Measurements from ENCODE around the gene LPAR3. TPM values are rescaled to one million over a fixed set of nuclear protein-coding genes. Genes with fewer than 3 reads are reported as not detected.

The LPAR3 gene
- total RNA-seq, 1 donor from 2014 or later, result 16.2 TPM

DNA sequence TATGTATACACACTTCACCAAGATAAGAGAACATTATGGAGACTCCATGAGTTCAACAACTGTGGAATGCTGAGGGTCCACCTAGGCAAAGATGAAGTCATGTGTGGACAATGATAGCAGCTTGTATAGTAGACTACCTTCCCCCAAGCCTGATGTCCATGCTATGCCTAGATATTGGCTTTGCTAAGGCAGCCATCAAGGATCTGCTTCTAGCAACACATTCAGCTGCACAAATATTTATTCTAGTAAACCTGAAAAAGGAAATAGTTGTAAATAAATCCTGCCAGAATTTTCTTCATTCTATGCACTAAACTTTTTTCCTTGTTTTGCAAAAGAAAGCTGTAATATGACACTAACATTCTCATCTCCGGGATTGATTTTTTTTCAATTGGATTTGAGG is 7.0 kb upstream of the LPAR3 start:
- intact Hi-C loops (cut with micrococcal nuclease), result no loop called here
- H3K27me3 ChIP-seq (ENCODE audit: low read depth), result peaks cover 17% of the 10 kb centered on the region
- H3K9me3 ChIP-seq (replicated peaks), result peaks cover 8% of the 10 kb centered on the region
- TF ChIP-seq, protein P1, sequence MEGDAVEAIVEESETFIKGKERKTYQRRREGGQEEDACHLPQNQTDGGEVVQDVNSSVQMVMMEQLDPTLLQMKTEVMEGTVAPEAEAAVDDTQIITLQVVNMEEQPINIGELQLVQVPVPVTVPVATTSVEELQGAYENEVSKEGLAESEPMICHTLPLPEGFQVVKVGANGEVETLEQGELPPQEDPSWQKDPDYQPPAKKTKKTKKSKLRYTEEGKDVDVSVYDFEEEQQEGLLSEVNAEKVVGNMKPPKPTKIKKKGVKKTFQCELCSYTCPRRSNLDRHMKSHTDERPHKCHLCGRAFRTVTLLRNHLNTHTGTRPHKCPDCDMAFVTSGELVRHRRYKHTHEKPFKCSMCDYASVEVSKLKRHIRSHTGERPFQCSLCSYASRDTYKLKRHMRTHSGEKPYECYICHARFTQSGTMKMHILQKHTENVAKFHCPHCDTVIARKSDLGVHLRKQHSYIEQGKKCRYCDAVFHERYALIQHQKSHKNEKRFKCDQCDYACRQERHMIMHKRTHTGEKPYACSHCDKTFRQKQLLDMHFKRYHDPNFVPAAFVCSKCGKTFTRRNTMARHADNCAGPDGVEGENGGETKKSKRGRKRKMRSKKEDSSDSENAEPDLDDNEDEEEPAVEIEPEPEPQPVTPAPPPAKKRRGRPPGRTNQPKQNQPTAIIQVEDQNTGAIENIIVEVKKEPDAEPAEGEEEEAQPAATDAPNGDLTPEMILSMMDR (IDR thresholded peaks at IDR 0.05; ENCODE audit: borderline replicate concordance), result no peak
- H3K27ac ChIP-seq (replicated peaks), result no peak overlapping the region
- no peaks in the 10 kb centered on the region for H3K4me1 ChIP-seq
- H3K4me3 ChIP-seq, result no peak overlapping the region
- DNase-seq, result no peak
- no peaks in the 10 kb centered on the region for H3K36me3 ChIP-seq

DNA sequence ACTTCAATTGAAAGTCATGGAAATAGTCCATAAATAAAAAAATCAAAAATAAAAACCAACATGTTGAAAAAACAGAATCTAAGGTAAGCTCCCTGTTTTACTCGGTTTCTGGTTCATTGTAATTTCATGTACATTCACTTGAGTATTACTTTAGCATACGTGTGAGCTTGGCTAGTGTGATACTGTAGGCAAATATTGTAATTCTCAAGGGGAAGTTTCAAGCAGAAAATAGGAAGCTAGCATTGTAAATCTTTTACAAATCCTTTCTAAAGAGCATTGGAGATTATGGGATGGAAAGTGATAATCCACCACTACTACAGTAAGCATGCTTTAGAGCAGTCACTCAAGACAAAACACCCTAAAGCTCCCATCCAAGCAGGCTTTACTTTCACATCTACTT is 3.3 kb upstream of the LPAR3 start:
- intact Hi-C loops (cut with micrococcal nuclease), result no loop called here
- H3K27me3 ChIP-seq (ENCODE audit: low read depth), result peaks cover 49% of the 10 kb centered on the region
- TF ChIP-seq, protein P1 (IDR thresholded peaks at IDR 0.05; ENCODE audit: borderline replicate concordance), result no peak
- H3K9me3 ChIP-seq (replicated peaks), result no peaks in the 10 kb centered on the region
- no peaks in the 10 kb centered on the region for H3K36me3 ChIP-seq
- no peak overlapping the region for H3K27ac ChIP-seq (replicated peaks)
- no peak for DNase-seq
- peaks cover 11% of the 10 kb centered on the region for H3K4me1 ChIP-seq
- no peak overlapping the region for H3K4me3 ChIP-seq

DNA sequence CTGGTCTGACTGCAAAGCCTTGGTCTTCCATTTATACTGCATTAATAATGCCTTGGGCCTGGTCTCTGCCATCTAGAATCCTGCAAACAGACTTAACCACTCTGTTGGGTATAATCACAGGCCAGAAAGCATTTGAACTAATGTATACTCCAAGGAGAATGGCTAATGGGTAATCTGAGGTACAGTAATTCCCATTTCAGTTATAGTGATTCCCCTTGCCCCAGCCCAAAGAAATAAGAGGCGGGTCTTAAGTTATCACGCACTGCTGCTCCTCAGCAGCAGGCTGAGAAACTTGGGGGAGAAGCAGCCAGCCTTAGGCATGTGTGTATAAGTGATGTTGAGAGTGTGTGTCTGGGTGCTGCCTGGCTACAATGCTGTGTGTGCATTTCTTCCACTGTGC is 2.4 kb downstream of the LPAR3 start:
- H3K9me3 ChIP-seq (replicated peaks), result no peaks in the 10 kb centered on the region
- peaks cover 38% of the 10 kb centered on the region for H3K27me3 ChIP-seq (ENCODE audit: low read depth)
- intact Hi-C loops (cut with micrococcal nuclease), result no loop called here
- peaks cover 11% of the 10 kb centered on the region for H3K4me1 ChIP-seq
- H3K36me3 ChIP-seq, result no peaks in the 10 kb centered on the region
- TF ChIP-seq, protein P1 (IDR thresholded peaks at IDR 0.05; ENCODE audit: borderline replicate concordance), result no peak
- H3K4me3 ChIP-seq, result no peak overlapping the region
- H3K27ac ChIP-seq (replicated peaks), result no peak overlapping the region
- DNase-seq, result no peak

DNA sequence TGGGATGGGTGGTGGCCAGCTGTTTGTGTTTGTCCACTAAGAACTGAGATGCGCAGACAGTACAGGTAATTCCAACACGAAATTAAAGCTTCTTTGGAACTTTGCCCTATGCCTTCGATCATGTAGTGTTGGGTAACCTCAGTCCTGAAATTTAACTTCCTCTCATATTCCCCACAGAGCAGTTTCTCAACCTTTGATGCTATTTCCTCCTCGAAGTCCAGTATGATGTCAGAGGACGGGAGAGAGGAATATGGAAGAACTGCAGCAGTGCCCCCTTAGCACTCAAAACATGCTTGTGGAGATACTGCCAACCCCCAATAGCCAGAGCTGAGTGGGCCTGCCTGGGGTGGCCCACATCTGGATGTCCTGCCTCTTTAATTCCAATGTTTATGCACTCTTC is 3.6 kb downstream of the LPAR3 start:
- Histone ChIP-seq H3K4me1 (peaks cover 21% of the 10 kb centered on the region), H3K9me3 (replicated peaks) (no peaks in the 10 kb centered on the region), H3K27me3 (ENCODE audit: low read depth) (peaks cover 27% of the 10 kb centered on the region), H3K27ac (replicated peaks) (no peak overlapping the region), H3K4me3 (no peak overlapping the region), H3K36me3 (no peaks in the 10 kb centered on the region)
- TF ChIP-seq, protein P1 (IDR thresholded peaks at IDR 0.05; ENCODE audit: borderline replicate concordance), result no peak
- intact Hi-C loops (cut with micrococcal nuclease), result no loop called here
- DNase-seq, result no peak

DNA sequence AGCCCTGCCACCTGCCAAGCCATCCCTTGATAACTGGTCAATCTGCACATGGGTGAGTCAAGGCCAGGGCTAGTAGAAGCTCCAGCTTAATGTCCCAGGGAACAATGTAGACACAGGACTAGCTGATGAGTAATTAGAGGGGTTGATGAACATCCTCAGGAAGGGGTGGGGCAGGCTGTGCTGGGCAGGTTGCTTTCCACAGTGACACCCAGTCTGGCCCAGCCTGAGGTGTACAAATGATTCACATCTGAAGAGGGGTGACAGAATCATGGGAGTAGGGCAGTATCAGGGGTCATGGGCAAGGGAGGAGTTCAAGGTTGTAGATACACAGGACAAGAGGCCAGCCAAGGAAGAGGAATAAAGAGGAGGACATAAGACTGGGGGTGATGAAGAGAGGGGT is 4.3 kb downstream of the LPAR3 start:
- peaks cover 26% of the 10 kb centered on the region for H3K4me1 ChIP-seq
- no peaks in the 10 kb centered on the region for H3K36me3 ChIP-seq
- DNase-seq, result no peak
- intact Hi-C loops (cut with micrococcal nuclease), result no loop called here
- no peak overlapping the region for H3K27ac ChIP-seq (replicated peaks)
- H3K27me3 ChIP-seq (ENCODE audit: low read depth), result peaks cover 21% of the 10 kb centered on the region
- no peak overlapping the region for H3K4me3 ChIP-seq
- H3K9me3 ChIP-seq (replicated peaks), result no peaks in the 10 kb centered on the region
- TF ChIP-seq, protein P1 (IDR thresholded peaks at IDR 0.05; ENCODE audit: borderline replicate concordance), result no peak

All from left ventricle myocardium inferior (tissue), 1 donor.